Neuronal stem cell (in vitro differentiated cells): Measurements from ENCODE around the gene PRPS1L1.

ENCODE experiments used
- DNase-seq: peaks from one replicate; pipeline ENCODE4 v3.0.0-alpha.2; 2013; ENCODE audit warnings: low spot score
- H2AFZ ChIP-seq: one replicate; pipeline ENCODE4 v1.6.1; 2013; ENCODE audit warnings: mild to moderate bottlenecking, low read length, inconsistent platforms
- H2AK5ac ChIP-seq: 2 replicates; pipeline ENCODE4 v1.6.1; 2013; ENCODE audit warnings: low read depth, mild to moderate bottlenecking, inconsistent platforms, low read length, moderate library complexity, mixed read lengths
- H2BK120ac ChIP-seq: 2 replicates; pipeline ENCODE4 v1.6.1; 2013; ENCODE audit warnings: low read depth, mild to moderate bottlenecking, inconsistent platforms, low read length, moderate library complexity, mixed read lengths
- H2BK12ac ChIP-seq: one replicate; pipeline ENCODE4 v1.6.1; 2013; ENCODE audit warnings: low read length, inconsistent platforms
- H2BK15ac ChIP-seq: 2 replicates; pipeline ENCODE4 v1.6.1; 2013; ENCODE audit warnings: mild to moderate bottlenecking, low read length, inconsistent platforms, mixed read lengths
- H2BK5ac ChIP-seq: one replicate; pipeline ENCODE4 v1.6.1; 2013; ENCODE audit warnings: inconsistent platforms, mild to moderate bottlenecking, low read length, moderate library complexity
- H3K14ac ChIP-seq: one replicate; pipeline ENCODE4 v1.6.1; 2013; ENCODE audit warnings: low read length, inconsistent platforms
- H3K18ac ChIP-seq: 2 replicates; pipeline ENCODE4 v1.6.1; 2013; ENCODE audit warnings: low read length, inconsistent platforms
- H3K23ac ChIP-seq: 2 replicates; pipeline ENCODE4 v1.6.1; 2013; ENCODE audit warnings: low read depth, mild to moderate bottlenecking, mixed read lengths, low read length, inconsistent platforms; ENCODE audit not compliant: poor library complexity
- H3K27ac ChIP-seq: replicated peaks from 3 replicates; pipeline ENCODE4 v1.5.1; 2013; ENCODE audit warnings: low read length, inconsistent platforms
- H3K27me3 ChIP-seq, 3 experiments: 2 replicates each; pipeline ENCODE4 v1.6.1; 2013; ENCODE audit warnings: low read length in 3 of 3, mild to moderate bottlenecking in 2 of 3, inconsistent platforms in 1 of 3, low read depth in 1 of 3, mixed read lengths in 1 of 3, moderate library complexity in 1 of 3; ENCODE audit not compliant: control insufficient read depth in 3 of 3, insufficient read depth in 3 of 3
- H3K36me3 ChIP-seq, 2 donors: replicated peaks in 1 of 2; 2 replicates each; pipeline ENCODE4 v1.6.1; 2013; ENCODE audit warnings: low read length in 2 of 2; ENCODE audit not compliant: control insufficient read depth in 2 of 2, insufficient read depth in 2 of 2
- H3K4ac ChIP-seq: 2 replicates; pipeline ENCODE4 v1.6.1; 2013; ENCODE audit warnings: inconsistent platforms, mild to moderate bottlenecking, low read length, moderate library complexity
- H3K4me1 ChIP-seq, 2 donors: 1 replicate in 1 of 2; 2 replicates in 1 of 2; pipeline ENCODE4 v1.6.1; 2013; ENCODE audit warnings: low read length in 2 of 2, low read depth in 1 of 2; ENCODE audit not compliant: control insufficient read depth in 2 of 2, insufficient read depth in 1 of 2
- H3K4me2 ChIP-seq: one replicate; pipeline ENCODE4 v1.6.1; 2013; ENCODE audit warnings: mild to moderate bottlenecking, low read length, inconsistent platforms; ENCODE audit not compliant: insufficient read depth, poor library complexity, severe bottlenecking
- H3K4me3 ChIP-seq, 2 donors: 2 replicates each; pipeline ENCODE4 v1.5.1; 2013; ENCODE audit warnings: low read length in 2 of 2, mild to moderate bottlenecking in 2 of 2, inconsistent platforms in 1 of 2, moderate library complexity in 1 of 2
- H3K79me1 ChIP-seq: one replicate; pipeline ENCODE4 v1.6.1; 2013; ENCODE audit warnings: low read depth, mild to moderate bottlenecking, inconsistent platforms, low read length, moderate library complexity
- H3K9ac ChIP-seq: one replicate; pipeline ENCODE4 v1.6.1; 2013; ENCODE audit warnings: mild to moderate bottlenecking, low read depth, low read length, inconsistent platforms; ENCODE audit not compliant: poor library complexity
- H3K9me3 ChIP-seq, 2 donors: replicated peaks in 1 of 2; 2 replicates each; pipeline versions ENCODE3 to v1.6.1; 2013; ENCODE audit warnings: low read length in 2 of 2, mild to moderate bottlenecking in 2 of 2, inconsistent platforms in 1 of 2, low read depth in 1 of 2, mixed read lengths in 1 of 2, moderate library complexity in 1 of 2; ENCODE audit not compliant: control insufficient read depth in 2 of 2, insufficient read depth in 1 of 2
- H4K8ac ChIP-seq: one replicate; pipeline ENCODE4 v1.6.1; 2013; ENCODE audit warnings: low read depth, mild to moderate bottlenecking, inconsistent platforms, low read length, moderate library complexity
- H4K91ac ChIP-seq: one replicate; pipeline ENCODE4 v1.6.1; 2013; ENCODE audit warnings: low read length, low read depth, mild to moderate bottlenecking, inconsistent platforms; ENCODE audit not compliant: poor library complexity
- WGBS, 2 donors: extraction: QIAGEN DNeasy Blood & Tissue Kit; methylation state at CpG; one replicate each; pipeline ENCODE4 v1.1.7; 2013; ENCODE audit warnings: missing lambda C conversion rate in 2 of 2, mixed read lengths in 1 of 2; ENCODE audit not compliant: insufficient read length in 2 of 2, insufficient replicate concordance in 1 of 2; ENCODE audit errors: extremely low coverage in 2 of 2; 5-methylcytosine and 5-hydroxymethylcytosine counted together

PRPS1L1 gene

GRCh38 chr7:18063149-18063901 is 35.7 kb upstream of the PRPS1L1 start:
- Histone ChIP-seq H3K4me2 (no peak overlapping the region), H3K27ac (no peak overlapping the region), H3K4me1 (peaks cover 0 to 2% of the 10 kb centered on the region in 2 donors), H4K8ac (no peak overlapping the region), H3K9ac (no peak overlapping the region), H2AFZ (no peak overlapping the region), H3K14ac (no peak overlapping the region), H2AK5ac (no peak overlapping the region), H3K18ac (no peak overlapping the region), H2BK12ac (no peak overlapping the region), H2BK120ac (no peak overlapping the region), H2BK15ac (no peak overlapping the region), H2BK5ac (no peak overlapping the region), H3K79me1 (no peaks in the 10 kb centered on the region), H3K36me3 (no peaks in the 10 kb centered on the region), H3K4ac (no peak overlapping the region), H3K27me3 (no peaks in the 10 kb centered on the region), H3K4me3 (no peak overlapping the region), H3K23ac (no peak overlapping the region), H3K9me3 (no peaks in the 10 kb centered on the region), H4K91ac (no peak overlapping the region)
- no CpG with 5 or more reads among the region's 5 CpGs for WGBS, 2 donors
- no peak for DNase-seq

- H3K4ac ChIP-seq, result no peak overlapping the region
- H3K4me3 ChIP-seq, result no peak overlapping the region
- no peak overlapping the region for H3K14ac ChIP-seq
- no peak overlapping the region for H3K23ac ChIP-seq
- H2AK5ac ChIP-seq, result no peak overlapping the region
- H3K36me3 ChIP-seq, result no peaks in the 10 kb centered on the region
- no peaks in the 10 kb centered on the region for H3K79me1 ChIP-seq
- no peaks in the 10 kb centered on the region for H3K27me3 ChIP-seq
- H2BK120ac ChIP-seq, result no peak overlapping the region
- no peak overlapping the region for H4K91ac ChIP-seq
- no peak overlapping the region for H3K27ac ChIP-seq
- H3K4me2 ChIP-seq, result no peak overlapping the region
- no peak overlapping the region for H4K8ac ChIP-seq
- H2BK5ac ChIP-seq, result no peak overlapping the region
- WGBS, 2 donors, result no CpG with 5 or more reads among the region's 4 CpGs
- H3K18ac ChIP-seq, result no peak overlapping the region
- H3K4me1 ChIP-seq, result peaks cover 0 to 2% of the 10 kb centered on the region in 2 donors
- H3K9me3 ChIP-seq, result no peaks in the 10 kb centered on the region
- H2BK15ac ChIP-seq, result no peak overlapping the region
- no peak overlapping the region for H2BK12ac ChIP-seq
- H3K9ac ChIP-seq, result no peak overlapping the region
- no peak overlapping the region for H2AFZ ChIP-seq
- no peak for DNase-seq
Measured at GRCh38 chr7:18059171-18059570, 31.5 kb upstream of the PRPS1L1 start.

GRCh38 chr7:18053941-18054340 is 26.3 kb upstream of the PRPS1L1 start:
- Histone ChIP-seq H4K8ac (no peak overlapping the region), H3K27me3 (no peaks in the 10 kb centered on the region), H2BK12ac (no peak overlapping the region), H3K9me3 (no peaks in the 10 kb centered on the region), H3K14ac (no peak overlapping the region), H3K79me1 (no peaks in the 10 kb centered on the region), H2AFZ (no peak overlapping the region), H2BK15ac (no peak overlapping the region), H3K4me3 (no peak overlapping the region), H3K9ac (no peak overlapping the region), H3K4me2 (no peak overlapping the region), H3K18ac (no peak overlapping the region), H3K4ac (no peak overlapping the region), H3K27ac (no peak overlapping the region), H3K36me3 (no peaks in the 10 kb centered on the region), H4K91ac (no peak overlapping the region), H2AK5ac (no peak overlapping the region), H2BK5ac (no peak overlapping the region), H3K4me1 (peaks cover 0 to 2% of the 10 kb centered on the region in 2 donors), H3K23ac (no peak overlapping the region), H2BK120ac (no peak overlapping the region)
- WGBS, 2 donors, result no CpG with 5 or more reads among the region's 2 CpGs
- DNase-seq, result no peak

- no peak overlapping the region for H3K9ac ChIP-seq
- H4K8ac ChIP-seq, result no peak overlapping the region
- H3K9me3 ChIP-seq, result no peaks in the 10 kb centered on the region
- no peak overlapping the region for H3K4me2 ChIP-seq
- H2AK5ac ChIP-seq, result no peak overlapping the region
- H3K23ac ChIP-seq, result no peak overlapping the region
- H3K4ac ChIP-seq, result no peak overlapping the region
- no peaks in the 10 kb centered on the region for H3K27me3 ChIP-seq
- H3K36me3 ChIP-seq, result no peaks in the 10 kb centered on the region
- H3K27ac ChIP-seq, result no peak overlapping the region
- H2BK15ac ChIP-seq, result no peak overlapping the region
- no peak overlapping the region for H2BK5ac ChIP-seq
- H3K4me3 ChIP-seq, result no peak overlapping the region
- no peak overlapping the region for H3K14ac ChIP-seq
- no peak overlapping the region for H4K91ac ChIP-seq
- H3K79me1 ChIP-seq, result no peaks in the 10 kb centered on the region
- H3K18ac ChIP-seq, result no peak overlapping the region
- no peak overlapping the region for H2BK120ac ChIP-seq
- H2AFZ ChIP-seq, result no peak overlapping the region
- no peak for DNase-seq
- H3K4me1 ChIP-seq, result no peaks in the 10 kb centered on the region
- no CpG with 5 or more reads among the region's 2 CpGs for WGBS, 2 donors
- no peak overlapping the region for H2BK12ac ChIP-seq
Measured at GRCh38 chr7:18053177-18053928, 25.7 kb upstream of the PRPS1L1 start.
